Astrocyte of the spinal cord (primary cell): ENCODE results near the gene SLC35F6.
"Not testable (repeated sequence)": the region's sequence is repeated elsewhere in the genome, so short reads cannot be mapped to it uniquely, and the experiment has no call there.

Experiments used
- DNase-seq: peaks from one replicate; pipeline ENCODE4 v3.0.0; 2011; ENCODE audit warnings: low read depth, low spot score
- H3K4me3 ChIP-seq: 2 replicates; pipeline ENCODE4 v1.5.1; 2011; ENCODE audit warnings: low read depth, mild to moderate bottlenecking, low read length, moderate library complexity
- in situ Hi-C: cut with HindIII; loops from 2 replicates; pipeline ENCODE4 v1.10.0; 2017; ENCODE audit warnings: low sequenced_read_pairs
- TF ChIP-seq, protein P1 (sequence below): IDR thresholded peaks from 2 replicates; pipeline ENCODE4 v1.5.1; 2012; ENCODE audit warnings: low read depth, mild to moderate bottlenecking, low read length, inconsistent platforms

Gene SLC35F6

DNA sequence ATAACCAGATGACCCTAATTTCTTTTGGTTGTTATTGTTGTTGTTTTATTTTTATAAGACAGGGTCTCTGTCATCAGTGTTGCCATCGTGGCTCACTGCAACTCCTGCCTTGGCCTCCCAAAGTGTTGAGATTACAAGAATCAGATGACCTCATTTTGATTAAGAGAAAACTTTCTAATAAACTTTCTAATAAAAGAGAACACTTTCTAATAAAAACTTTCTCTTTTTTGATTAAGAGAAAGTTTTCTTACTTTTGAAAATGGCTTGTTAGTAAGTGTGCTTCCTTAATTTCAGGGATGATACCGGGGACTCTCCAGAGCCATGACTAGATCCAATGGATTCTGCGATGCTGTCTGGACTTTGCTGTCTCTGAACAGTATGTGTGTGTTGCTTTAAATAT lies 29.4 kb downstream of the SLC35F6 start:
- DNase-seq: no peak
- H3K4me3 ChIP-seq: no peak overlapping the region
- in situ Hi-C loops: no loop called here
- TF ChIP-seq, protein P1, sequence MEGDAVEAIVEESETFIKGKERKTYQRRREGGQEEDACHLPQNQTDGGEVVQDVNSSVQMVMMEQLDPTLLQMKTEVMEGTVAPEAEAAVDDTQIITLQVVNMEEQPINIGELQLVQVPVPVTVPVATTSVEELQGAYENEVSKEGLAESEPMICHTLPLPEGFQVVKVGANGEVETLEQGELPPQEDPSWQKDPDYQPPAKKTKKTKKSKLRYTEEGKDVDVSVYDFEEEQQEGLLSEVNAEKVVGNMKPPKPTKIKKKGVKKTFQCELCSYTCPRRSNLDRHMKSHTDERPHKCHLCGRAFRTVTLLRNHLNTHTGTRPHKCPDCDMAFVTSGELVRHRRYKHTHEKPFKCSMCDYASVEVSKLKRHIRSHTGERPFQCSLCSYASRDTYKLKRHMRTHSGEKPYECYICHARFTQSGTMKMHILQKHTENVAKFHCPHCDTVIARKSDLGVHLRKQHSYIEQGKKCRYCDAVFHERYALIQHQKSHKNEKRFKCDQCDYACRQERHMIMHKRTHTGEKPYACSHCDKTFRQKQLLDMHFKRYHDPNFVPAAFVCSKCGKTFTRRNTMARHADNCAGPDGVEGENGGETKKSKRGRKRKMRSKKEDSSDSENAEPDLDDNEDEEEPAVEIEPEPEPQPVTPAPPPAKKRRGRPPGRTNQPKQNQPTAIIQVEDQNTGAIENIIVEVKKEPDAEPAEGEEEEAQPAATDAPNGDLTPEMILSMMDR: no peak

DNA sequence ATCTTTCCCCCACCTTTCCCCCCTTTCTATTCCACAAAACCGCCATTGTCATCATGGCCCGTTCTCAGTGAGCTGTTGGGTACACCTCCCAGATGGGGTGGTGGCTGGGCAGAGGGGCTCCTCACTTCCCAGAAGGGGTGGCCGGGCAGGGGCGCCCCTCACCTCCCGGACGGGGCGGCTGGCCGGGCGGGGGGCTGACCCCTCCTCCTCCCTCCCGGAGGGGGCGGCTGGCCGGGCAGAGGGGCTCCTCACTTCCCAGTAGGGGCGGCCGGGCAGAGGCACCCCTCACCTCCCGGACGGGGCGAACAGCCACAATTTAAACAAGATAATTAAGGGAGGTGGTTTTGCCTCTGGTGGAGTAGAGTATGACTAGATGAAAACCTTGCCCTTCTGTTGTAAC lies 31.1 kb downstream of the SLC35F6 start:
- in situ Hi-C loops, H3K4me3 ChIP-seq, DNase-seq: not testable (repeated sequence)

DNA sequence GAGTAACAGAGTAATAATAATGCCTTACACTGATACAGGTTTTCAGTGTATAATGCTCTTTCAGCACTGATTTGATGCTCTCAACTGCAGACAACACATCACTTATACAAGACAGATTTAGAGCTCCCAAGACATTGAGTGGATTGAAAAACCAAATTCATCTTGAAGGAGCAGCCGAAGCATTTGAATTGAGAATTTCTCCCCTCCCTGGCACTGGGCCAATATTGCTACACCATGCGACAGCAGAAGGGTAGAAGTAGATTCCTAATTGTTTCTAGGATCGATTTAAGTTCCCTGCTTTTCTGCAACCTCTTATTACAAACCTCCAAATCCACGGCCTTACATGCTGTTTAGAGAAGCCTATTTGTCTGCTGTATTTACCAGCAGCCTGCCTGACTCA lies 37.2 kb downstream of the SLC35F6 start:
- DNase-seq: no peak
- TF ChIP-seq, protein P1: no peak
- no peak overlapping the region for H3K4me3 ChIP-seq
- in situ Hi-C loops: no loop called here

DNA sequence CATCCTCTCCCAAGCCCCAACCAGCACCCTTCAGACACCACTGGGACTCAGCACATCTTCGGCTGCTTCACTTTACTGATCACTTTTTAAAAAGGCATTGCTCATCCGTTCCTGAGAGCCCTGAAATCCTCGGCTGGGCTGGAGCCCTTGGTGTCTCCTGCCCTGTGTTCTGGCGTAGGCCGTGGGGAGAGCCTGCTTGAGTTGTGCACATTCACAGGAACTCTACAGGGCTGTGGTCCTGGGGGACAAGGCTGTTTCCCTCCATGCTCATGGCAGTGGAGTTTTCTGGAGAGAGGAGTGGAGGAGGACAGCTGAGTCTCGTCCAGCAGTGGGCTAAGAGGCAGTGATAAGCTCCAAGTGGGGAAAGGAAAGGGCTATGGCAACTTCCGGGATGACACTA lies 37.7 kb downstream of the SLC35F6 start:
- in situ Hi-C loops: no loop called here
- DNase-seq: no peak
- no peak overlapping the region for H3K4me3 ChIP-seq
- TF ChIP-seq, protein P1: no peak

DNA sequence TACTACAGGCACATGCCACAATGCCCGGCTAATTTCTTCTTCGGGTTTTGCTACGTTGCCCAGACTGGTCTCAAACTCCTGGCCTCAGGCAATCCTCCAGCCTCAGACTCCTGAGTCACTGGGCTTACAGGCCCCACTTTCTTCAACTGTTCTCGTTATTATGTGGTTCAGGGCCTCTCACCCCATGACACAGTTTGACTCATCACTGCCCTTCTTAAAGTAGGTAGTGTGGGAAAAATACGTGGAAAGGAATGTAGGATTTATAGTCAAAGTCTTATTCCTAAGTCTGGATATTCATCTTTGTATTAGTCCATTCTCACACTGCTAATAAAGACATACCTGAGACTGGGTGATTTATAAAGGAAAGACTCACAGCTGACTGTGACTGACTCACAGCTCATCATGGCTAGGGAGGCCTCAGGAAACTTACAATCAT lies 41.2 kb downstream of the SLC35F6 start:
- TF ChIP-seq, protein P1: no peak
- no peak overlapping the region for H3K4me3 ChIP-seq
- in situ Hi-C loops: no loop called here
- DNase-seq: peak; percentile 76

DNA sequence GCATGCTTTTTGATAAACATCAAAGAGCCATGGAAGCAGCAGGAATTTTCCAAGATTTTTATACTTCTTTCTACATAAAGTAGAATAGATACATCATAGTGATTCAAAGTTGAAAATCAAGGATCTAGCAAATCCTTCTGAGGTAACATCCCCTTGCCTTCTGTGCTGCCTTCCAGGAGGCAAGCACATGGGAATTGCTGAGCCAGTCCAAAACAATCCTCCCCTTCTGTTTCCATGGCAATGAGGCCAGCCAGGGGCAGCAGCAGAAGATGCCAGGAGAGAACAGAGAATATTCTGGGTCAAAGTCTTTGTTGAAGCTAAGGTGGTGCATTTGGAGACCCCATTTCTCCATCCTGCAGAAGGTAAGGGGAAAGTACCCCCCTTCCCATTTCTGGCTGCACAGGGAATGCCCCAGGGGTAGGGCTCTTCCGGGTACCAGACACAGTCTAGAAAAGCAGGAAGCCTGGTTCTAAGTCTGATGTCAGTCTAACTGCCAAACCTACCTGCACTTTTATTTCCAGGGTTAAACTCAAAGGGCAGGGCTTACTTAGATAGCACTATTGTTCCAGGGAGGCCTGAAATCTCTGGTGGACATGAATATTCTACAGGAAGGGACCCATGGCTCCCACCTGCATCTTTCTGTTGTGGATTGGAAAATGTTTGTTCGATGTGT lies 43.8 kb downstream of the SLC35F6 start:
- DNase-seq: no peak
- in situ Hi-C loops: no loop called here
- TF ChIP-seq, protein P1: no peak
- H3K4me3 ChIP-seq: no peak overlapping the region

DNA sequence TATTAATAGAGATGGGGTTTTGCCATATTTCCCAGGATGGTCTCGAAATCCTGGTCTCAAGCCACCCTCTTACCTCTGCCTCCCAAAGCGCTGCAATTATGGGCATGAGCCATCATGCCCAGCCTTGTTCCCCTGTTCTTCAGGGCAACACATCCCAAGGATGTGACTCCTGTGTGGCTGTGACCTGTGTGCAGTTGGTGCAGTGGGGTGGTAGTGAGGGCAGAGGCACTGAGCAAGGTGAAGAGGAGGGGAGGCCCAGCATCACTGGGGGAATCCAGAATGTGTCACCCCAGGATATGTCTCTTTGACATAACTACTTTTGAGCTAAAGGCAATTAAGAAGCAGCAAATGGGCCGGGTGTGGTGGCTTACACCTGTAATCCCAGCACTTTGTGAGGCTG lies 45.1 kb downstream of the SLC35F6 start:
- H3K4me3 ChIP-seq: no peak overlapping the region
- in situ Hi-C loops: no loop called here
- DNase-seq: no peak
- TF ChIP-seq, protein P1: no peak
